HEK293 (cell line): ENCODE measurements around the gene GOLIM4.
A peak's percentile ranks its signal among the peaks of the same experiment; 100 is the strongest.

Source experiments
- CTCF ChIA-PET: fragments of 350-600 bp; formaldehyde crosslinking; extraction: SDS; loops from one replicate; lab custom pipeline; 2021; ENCODE audit warnings: antibody characterized with exemption; lab: Yijun Ruan, JAX
- POLR2A ChIA-PET: fragments of 300-600 bp; formaldehyde crosslinking; extraction: SDS; loops from one replicate; lab custom pipeline; 2020; ENCODE audit warnings: antibody characterized with exemption, inconsistent platforms; lab: Yijun Ruan, JAX
- H3K27ac ChIP-seq: fragments of 200-500 bp; sonication (Bioruptor generic); 2 replicates; pipeline ENCODE4 v1.5.1; 2014; ENCODE audit warnings: low read depth, low read length, control low read depth, inconsistent platforms; ENCODE audit errors: extremely low read depth
- H3K36me3 ChIP-seq, 2 experiments: fragments of 200-500 bp in 1 of 2; sonication (Bioruptor generic) in 1 of 2; 1 replicate in 1 of 2; 2 replicates in 1 of 2; pipeline ENCODE4 v1.5.1; 2014 to 2017; ENCODE audit warnings: inconsistent platforms in 2 of 2, low read length in 2 of 2; ENCODE audit not compliant: control insufficient read depth in 2 of 2, insufficient read depth in 1 of 2
- H3K4me1 ChIP-seq: fragments of 200-500 bp; sonication (Bioruptor generic); 2 replicates; pipeline ENCODE4 v1.5.1; 2014; ENCODE audit warnings: mild to moderate bottlenecking, low read length, inconsistent platforms; ENCODE audit not compliant: control insufficient read depth, insufficient read depth
- H3K4me3 ChIP-seq: 2 replicates; pipeline ENCODE4 v1.5.1; 2011; ENCODE audit warnings: low read depth, mild to moderate bottlenecking, control low read depth, low read length, moderate library complexity
- H3K9me3 ChIP-seq: fragments of 200-500 bp; sonication (Bioruptor generic); 2 replicates; pipeline ENCODE4 v1.5.1; 2014; ENCODE audit warnings: low read depth, low read length, inconsistent platforms; ENCODE audit not compliant: control insufficient read depth, insufficient read depth
- BCL11A ChIP-seq: fragments of 450-650 bp; formaldehyde crosslinking; IDR thresholded peaks from 2 replicates; pipeline ENCODE4 v1.5.1; 2016; ENCODE audit warnings: low read depth, missing biosample characterization, missing genetic modification characterization
- ELK4 ChIP-seq: IDR thresholded peaks from 2 replicates; pipeline ENCODE4 v1.6.1; 2011; ENCODE audit warnings: mild to moderate bottlenecking, low read depth, low read length, borderline replicate concordance
- GLIS2 ChIP-seq: fragments of 450-650 bp; formaldehyde crosslinking; IDR thresholded peaks from 2 replicates; pipeline ENCODE4 v1.5.1; 2016; ENCODE audit warnings: missing biosample characterization, missing genetic modification characterization
- HOXC10 ChIP-seq: sonication (generic); formaldehyde crosslinking; IDR thresholded peaks from 2 replicates; pipeline ENCODE4 v1.8.1; 2023; ENCODE audit warnings: mild to moderate bottlenecking, missing genetic modification reagents
- KLF10 ChIP-seq: fragments of 450-650 bp; IDR thresholded peaks from 2 replicates; pipeline ENCODE4 v1.5.1; 2018; ENCODE audit warnings: missing biosample characterization, mild to moderate bottlenecking, missing genetic modification characterization
- KLF16 ChIP-seq: fragments of 450-650 bp; formaldehyde crosslinking; IDR thresholded peaks from 2 replicates; pipeline ENCODE4 v1.5.1; 2017; ENCODE audit warnings: missing biosample characterization, missing genetic modification characterization
- PRDM1 ChIP-seq: fragments of 450-650 bp; formaldehyde crosslinking; IDR thresholded peaks from 2 replicates; pipeline ENCODE4; 2016; ENCODE audit warnings: missing biosample characterization, missing genetic modification characterization
- PRDM6 ChIP-seq: fragments of 450-650 bp; formaldehyde crosslinking; IDR thresholded peaks from 2 replicates; pipeline ENCODE4 v1.5.1; 2017; ENCODE audit warnings: missing biosample characterization, missing genetic modification characterization
- RBAK ChIP-seq: fragments of 450-650 bp; formaldehyde crosslinking; IDR thresholded peaks from 2 replicates; pipeline ENCODE4 v1.5.1; 2016; ENCODE audit warnings: missing biosample characterization, missing genetic modification characterization
- ZBTB48 ChIP-seq: fragments of 450-650 bp; formaldehyde crosslinking; IDR thresholded peaks from 2 replicates; pipeline ENCODE4 v1.5.1; 2016; ENCODE audit warnings: missing biosample characterization, missing genetic modification characterization
- ZBTB7A ChIP-seq: fragments of 450-650 bp; formaldehyde crosslinking; IDR thresholded peaks from 2 replicates; pipeline ENCODE4 v1.5.1; 2016; ENCODE audit warnings: low read depth, missing biosample characterization, missing genetic modification characterization
- ZFP37 ChIP-seq: fragments of 450-650 bp; formaldehyde crosslinking; IDR thresholded peaks from 2 replicates; pipeline ENCODE4 v1.5.1; 2016; ENCODE audit warnings: missing biosample characterization, missing genetic modification characterization
- ZFP41 ChIP-seq: fragments of 450-650 bp; formaldehyde crosslinking; IDR thresholded peaks from 2 replicates; pipeline ENCODE4 v1.5.1; 2016; ENCODE audit warnings: missing biosample characterization, missing genetic modification characterization, borderline replicate concordance
- ZFP69B ChIP-seq: fragments of 450-650 bp; formaldehyde crosslinking; IDR thresholded peaks from 2 replicates; pipeline ENCODE4 v1.5.1; 2016; ENCODE audit warnings: missing biosample characterization, missing genetic modification characterization
- ZNF169 ChIP-seq: fragments of 450-650 bp; formaldehyde crosslinking; IDR thresholded peaks from 2 replicates; pipeline ENCODE4 v1.5.1; 2016; ENCODE audit warnings: missing biosample characterization, missing genetic modification characterization
- ZNF221 ChIP-seq: fragments of 450-650 bp; formaldehyde crosslinking; IDR thresholded peaks from 2 replicates; pipeline ENCODE4 v1.5.1; 2017; ENCODE audit warnings: missing biosample characterization, missing genetic modification characterization, borderline replicate concordance
- ZNF341 ChIP-seq: fragments of 450-650 bp; formaldehyde crosslinking; IDR thresholded peaks from 2 replicates; pipeline ENCODE4; 2016; ENCODE audit warnings: low read depth, missing biosample characterization, missing genetic modification characterization
- ZNF354C ChIP-seq: fragments of 450-650 bp; formaldehyde crosslinking; IDR thresholded peaks from 2 replicates; pipeline ENCODE4 v1.5.1; 2016; ENCODE audit warnings: missing biosample characterization, missing genetic modification characterization, low read depth, borderline replicate concordance
- ZNF362 ChIP-seq: fragments of 450-650 bp; formaldehyde crosslinking; IDR thresholded peaks from 2 replicates; pipeline ENCODE4 v1.5.1; 2016; ENCODE audit warnings: missing biosample characterization, missing genetic modification characterization
- ZNF398 ChIP-seq: fragments of 450-650 bp; formaldehyde crosslinking; IDR thresholded peaks from 2 replicates; pipeline ENCODE4 v1.5.1; 2017; ENCODE audit warnings: missing biosample characterization, missing genetic modification characterization
- ZNF530 ChIP-seq: fragments of 450-650 bp; formaldehyde crosslinking; IDR thresholded peaks from 2 replicates; pipeline ENCODE4 v1.5.1; 2016; ENCODE audit warnings: low read depth, missing biosample characterization, missing genetic modification characterization
- ZNF548 ChIP-seq: fragments of 450-650 bp; formaldehyde crosslinking; IDR thresholded peaks from 2 replicates; pipeline ENCODE4 v1.5.1; 2016; ENCODE audit warnings: missing biosample characterization, missing genetic modification characterization
- ZNF791 ChIP-seq: fragments of 450-650 bp; formaldehyde crosslinking; IDR thresholded peaks from 2 replicates; pipeline ENCODE4 v1.5.1; 2016; ENCODE audit warnings: missing biosample characterization, missing genetic modification characterization
- ZSCAN16 ChIP-seq: fragments of 450-650 bp; formaldehyde crosslinking; IDR thresholded peaks from 2 replicates; pipeline ENCODE4 v1.5.1; 2016; ENCODE audit warnings: missing biosample characterization, missing genetic modification characterization

Gene GOLIM4

GRCh38 chr3:168073842-168074605 is 21.7 kb downstream of the GOLIM4 start:
- H3K4me1 ChIP-seq: no peaks in the 10 kb centered on the region
- TF ChIP-seq PRDM1 (tag by site-specific recombination) (no peak), PRDM6 (tag by site-specific recombination) (0 out of 2 replicates have a peak, but pooled peaks have one; percentile 40), ELK4 (no peak), ZNF548 (tag by site-specific recombination) (no peak), ZNF221 (no peak), GLIS2 (tag by site-specific recombination) (no peak)
- TF ChIP-seq, all 188 proteins: peak for 1
- no peaks in the 10 kb centered on the region for H3K9me3 ChIP-seq
- H3K36me3 ChIP-seq: peaks cover 0 to 5% of the 10 kb centered on the region in 2 experiments; a peak in 1 of 3 replicates
- no peak overlapping the region for H3K4me3 ChIP-seq
- no peak overlapping the region for H3K27ac ChIP-seq
- ChIA-PET POLR2A (no interaction called here), CTCF (interaction anchor here (0.6 kb wide), 1 partner anchor 21 kb away, joined by 3 read pairs; no protein-coding TSS in a partner anchor)

GRCh38 chr3:168072323-168072650 is 23.4 kb downstream of the GOLIM4 start:
- H3K36me3 ChIP-seq: peaks cover 0 to 4% of the 10 kb centered on the region in 2 experiments; a peak in 1 of 3 replicates
- H3K9me3 ChIP-seq: no peaks in the 10 kb centered on the region
- H3K27ac ChIP-seq: no peak overlapping the region
- CTCF ChIA-PET: no interaction called here
- no peak overlapping the region for H3K4me3 ChIP-seq
- no peaks in the 10 kb centered on the region for H3K4me1 ChIP-seq
- POLR2A ChIA-PET: no interaction called here
- TF ChIP-seq ZNF398 (tag by site-specific recombination) (no peak), BCL11A (no peak), ZNF354C (tag by site-specific recombination) (no peak), ZNF169 (no peak)
- TF ChIP-seq, all 188 proteins: peak for 0

GRCh38 chr3:168071591-168072322 is 24.0 kb downstream of the GOLIM4 start:
- no peak overlapping the region for H3K4me3 ChIP-seq
- no peaks in the 10 kb centered on the region for H3K4me1 ChIP-seq
- POLR2A ChIA-PET: no interaction called here
- H3K36me3 ChIP-seq: no peaks in the 10 kb centered on the region
- no peak overlapping the region for H3K27ac ChIP-seq
- CTCF ChIA-PET: interaction anchor here (0.6 to 0.7 kb wide), 2 partner anchors 10 to 95 kb away, joined by 3 read pairs; no protein-coding TSS in a partner anchor
- no peaks in the 10 kb centered on the region for H3K9me3 ChIP-seq
- no peak for TF ChIP-seq ZNF791 (tag by site-specific recombination)
- TF ChIP-seq RBAK (tag by site-specific recombination): no peak
- TF ChIP-seq ZNF530: no peak
- no peak for TF ChIP-seq ZNF221
- no peak for TF ChIP-seq ZBTB48 (tag by site-specific recombination)
- TF ChIP-seq BCL11A: no peak
- TF ChIP-seq ZFP37 (tag by site-specific recombination): peak; percentile 52; the same call in 1 of the 2 replicates
- TF ChIP-seq ZSCAN16 (tag by site-specific recombination): no peak
- no peak for TF ChIP-seq ZNF362 (tag by site-specific recombination)
- TF ChIP-seq ZNF341: no peak
- TF ChIP-seq HOXC10 (CRISPR knock-in tag): no peak
- no peak for TF ChIP-seq KLF16 (tag by site-specific recombination)
- no peak for TF ChIP-seq KLF10 (tag by site-specific recombination)
- no peak for TF ChIP-seq ZFP41 (tag by site-specific recombination)
- TF ChIP-seq ZFP69B (tag by site-specific recombination): no peak
- no peak for TF ChIP-seq ZBTB7A (tag by site-specific recombination)
